Skeletal muscle tissue (tissue), 4 donors: Measurements from ENCODE around the gene CFAP58. TPM values are rescaled to one million over a fixed set of nuclear protein-coding genes. Genes with fewer than 3 reads are reported as not detected.

Source experiments
- H3K27ac ChIP-seq: one replicate; pipeline ENCODE4 v1.7.0; 2013; ENCODE audit warnings: mild to moderate bottlenecking, low read depth, low read length, inconsistent platforms
- H3K27me3 ChIP-seq, 3 donors: one replicate each; pipeline ENCODE4 v1.7.0; 2013; ENCODE audit warnings: low read length in 3 of 3; ENCODE audit not compliant: control insufficient read depth in 3 of 3, insufficient read depth in 3 of 3
- H3K36me3 ChIP-seq, 3 donors: one replicate each; pipeline ENCODE4 v1.7.0; 2013; ENCODE audit warnings: low read length in 3 of 3; ENCODE audit not compliant: control insufficient read depth in 3 of 3, insufficient read depth in 3 of 3
- H3K4me1 ChIP-seq, 3 donors: one replicate each; pipeline ENCODE4 v1.7.0; 2013; ENCODE audit warnings: low read length in 3 of 3, mild to moderate bottlenecking in 3 of 3; ENCODE audit not compliant: control insufficient read depth in 3 of 3, insufficient read depth in 3 of 3
- H3K4me3 ChIP-seq, 3 donors: one replicate each; pipeline ENCODE4 v1.7.0; 2013; ENCODE audit warnings: low read length in 3 of 3
- H3K9ac ChIP-seq, 3 donors: one replicate each; pipeline ENCODE4 v1.7.0; 2013; ENCODE audit warnings: low read length in 3 of 3, mild to moderate bottlenecking in 3 of 3, moderate library complexity in 2 of 3, low read depth in 1 of 3
- H3K9me3 ChIP-seq, 3 donors: one replicate each; pipeline ENCODE4 v1.7.0; 2013; ENCODE audit warnings: low read length in 3 of 3; ENCODE audit not compliant: control insufficient read depth in 3 of 3
- total RNA-seq: library from RNA; depleted of rRNA; stranded (reverse); fragments of >200 nt; gene quantifications from one replicate; pipeline ENCODE4 v1.2.3, GENCODE V29; 2014
- donor health status: Osteomylitis.

CFAP58 gene
- total RNA-seq, 1 donor from 2014 or later = under 0.01 TPM

DNA sequence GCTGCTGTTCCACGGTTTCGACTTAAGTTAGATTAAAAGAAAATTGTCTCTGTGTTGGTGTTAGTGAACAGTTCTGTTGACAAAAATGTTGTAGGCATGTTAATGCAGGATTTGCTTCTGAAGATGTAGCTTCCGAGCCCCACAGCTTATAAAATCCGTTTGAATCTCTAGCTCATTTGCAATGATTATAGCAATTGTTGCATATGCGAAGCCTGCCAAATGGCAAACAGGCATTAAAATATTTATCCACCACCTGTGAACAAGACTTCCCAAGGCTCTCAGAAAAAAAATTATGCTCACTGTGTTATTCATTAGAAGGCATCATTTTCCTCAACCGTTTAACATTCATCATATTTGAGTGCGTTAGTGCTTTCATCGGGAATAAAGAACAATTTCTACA lies 14.3 kb downstream of the CFAP58 start:
- H3K9me3 ChIP-seq = peaks cover 0 to 3% (median 0%) of the 10 kb centered on the region in 3 donors
- no peak overlapping the region for H3K9ac ChIP-seq
- H3K4me1 ChIP-seq = no peaks in the 10 kb centered on the region
- no peak overlapping the region for H3K27ac ChIP-seq
- H3K27me3 ChIP-seq = peaks cover 0 to 3% (median 0%) of the 10 kb centered on the region in 3 donors
- no peak overlapping the region for H3K4me3 ChIP-seq
- peaks cover 4 to 20% (median 6%) of the 10 kb centered on the region in 3 donors for H3K36me3 ChIP-seq

DNA sequence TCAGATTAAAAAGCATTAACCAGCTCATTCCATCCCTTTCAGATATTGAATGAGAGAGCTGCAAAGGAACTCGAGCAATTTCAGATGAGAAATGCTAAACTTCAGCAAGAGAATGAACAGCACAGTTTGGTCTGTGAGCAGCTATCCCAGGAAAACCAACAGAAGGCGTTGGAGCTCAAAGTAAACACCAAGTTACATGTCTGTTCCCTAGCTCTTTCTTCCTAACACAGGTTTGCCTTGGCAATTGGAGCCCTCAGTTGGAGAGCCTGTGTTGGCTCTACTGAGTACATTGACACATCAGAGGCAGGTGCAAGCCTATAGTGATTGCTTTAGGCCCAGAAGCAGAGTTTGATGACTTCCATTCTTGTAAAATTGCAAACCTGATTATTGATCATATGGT lies 14.7 kb downstream of the CFAP58 start:
- Histone ChIP-seq H3K36me3 (peaks cover 4 to 20% (median 6%) of the 10 kb centered on the region in 3 donors), H3K27me3 (peaks cover 0 to 3% (median 0%) of the 10 kb centered on the region in 3 donors), H3K9me3 (peaks cover 0 to 3% (median 0%) of the 10 kb centered on the region in 3 donors), H3K4me1 (no peaks in the 10 kb centered on the region), H3K4me3 (no peak overlapping the region), H3K27ac (no peak overlapping the region), H3K9ac (no peak overlapping the region)

- Histone ChIP-seq H3K4me3 (no peak overlapping the region), H3K9ac (no peak overlapping the region), H3K9me3 (peaks cover 0 to 3% (median 0%) of the 10 kb centered on the region in 3 donors), H3K36me3 (peaks cover 4 to 20% (median 6%) of the 10 kb centered on the region in 3 donors), H3K27ac (no peak overlapping the region), H3K4me1 (no peaks in the 10 kb centered on the region), H3K27me3 (no peaks in the 10 kb centered on the region)
Observed at GRCh38 chr10:104371753-104372152, 18.1 kb downstream of the CFAP58 start.

GRCh38 chr10:104374591-104374990 lies 21.0 kb downstream of the CFAP58 start:
- Histone ChIP-seq H3K27me3 (no peaks in the 10 kb centered on the region), H3K9ac (no peak overlapping the region), H3K4me1 (no peaks in the 10 kb centered on the region), H3K4me3 (no peak overlapping the region), H3K9me3 (peaks cover 0 to 3% (median 0%) of the 10 kb centered on the region in 3 donors), H3K36me3 (peaks cover 4 to 12% (median 4%) of the 10 kb centered on the region in 3 donors), H3K27ac (no peak overlapping the region)

DNA sequence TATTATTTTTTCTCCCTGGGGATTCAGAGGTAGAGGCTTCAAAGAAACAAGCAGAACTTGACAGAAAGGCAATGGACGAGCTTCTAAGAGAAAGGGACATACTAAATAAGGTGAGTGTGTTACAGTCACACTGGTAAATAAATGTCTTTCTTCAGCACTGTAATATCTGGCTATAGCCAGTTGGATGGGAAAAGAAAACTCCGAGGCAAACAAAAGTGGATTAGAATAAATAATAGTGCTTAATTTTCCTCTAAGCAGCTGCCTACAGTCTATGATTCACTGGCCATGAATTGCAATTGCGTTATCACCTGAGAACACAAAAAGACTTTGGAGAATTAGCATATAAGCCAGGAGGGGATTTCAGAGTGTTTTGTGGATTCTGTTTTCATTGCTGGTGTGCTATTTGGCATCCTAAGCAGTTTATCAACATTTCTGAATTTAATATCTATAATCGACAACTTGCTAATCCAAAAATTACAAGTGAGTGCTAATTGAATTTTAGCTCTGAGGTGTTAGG lies 23.2 kb downstream of the CFAP58 start:
- Histone ChIP-seq H3K27me3 (no peaks in the 10 kb centered on the region), H3K9ac (no peak overlapping the region), H3K9me3 (no peaks in the 10 kb centered on the region), H3K27ac (no peak overlapping the region), H3K4me3 (no peak overlapping the region), H3K36me3 (no peaks in the 10 kb centered on the region), H3K4me1 (no peaks in the 10 kb centered on the region)

- H3K36me3 ChIP-seq = peaks cover 0 to 3% (median 0%) of the 10 kb centered on the region in 3 donors
- no peak overlapping the region for H3K9ac ChIP-seq
- H3K4me3 ChIP-seq = no peak overlapping the region
- H3K9me3 ChIP-seq = no peaks in the 10 kb centered on the region
- no peak overlapping the region for H3K27ac ChIP-seq
- no peaks in the 10 kb centered on the region for H3K4me1 ChIP-seq
- no peaks in the 10 kb centered on the region for H3K27me3 ChIP-seq
Observed at GRCh38 chr10:104380336-104380735, 26.7 kb downstream of the CFAP58 start.

GRCh38 chr10:104387130-104387888 lies 33.7 kb downstream of the CFAP58 start:
- Histone ChIP-seq H3K27ac (no peak overlapping the region), H3K9ac (no peak overlapping the region), H3K4me1 (no peaks in the 10 kb centered on the region), H3K9me3 (no peaks in the 10 kb centered on the region), H3K4me3 (no peak overlapping the region), H3K27me3 (no peaks in the 10 kb centered on the region), H3K36me3 (peaks cover 0 to 3% (median 0%) of the 10 kb centered on the region in 3 donors)

DNA sequence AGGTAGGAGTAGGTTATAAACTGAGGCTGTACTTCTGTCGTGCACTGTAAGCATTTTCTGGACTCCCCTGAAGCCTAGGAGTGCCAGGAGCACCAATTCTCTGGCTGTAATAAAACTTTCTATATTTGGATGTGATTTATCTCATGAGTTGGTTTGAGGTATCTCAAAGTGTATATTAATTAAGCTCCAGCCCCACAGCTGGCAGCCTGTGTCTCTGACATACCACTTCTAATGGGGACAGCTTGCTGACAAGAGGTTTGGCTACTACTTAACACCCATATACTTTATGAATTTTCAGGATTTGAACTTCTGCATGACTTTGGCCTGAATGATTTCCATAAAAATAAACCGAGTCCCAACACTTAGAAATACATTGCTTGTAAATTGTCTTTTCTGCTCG lies 35.2 kb downstream of the CFAP58 start:
- Histone ChIP-seq H3K27ac (no peak overlapping the region), H3K9ac (no peak overlapping the region), H3K9me3 (no peaks in the 10 kb centered on the region), H3K4me1 (no peaks in the 10 kb centered on the region), H3K4me3 (no peak overlapping the region), H3K36me3 (peaks cover 0 to 8% (median 0%) of the 10 kb centered on the region in 3 donors), H3K27me3 (no peaks in the 10 kb centered on the region)

GRCh38 chr10:104391150-104391968 lies 37.7 kb downstream of the CFAP58 start:
- no peak overlapping the region for H3K27ac ChIP-seq
- peaks cover 0 to 5% (median 0%) of the 10 kb centered on the region in 3 donors for H3K36me3 ChIP-seq
- H3K4me3 ChIP-seq = no peak overlapping the region
- no peak overlapping the region for H3K9ac ChIP-seq
- no peaks in the 10 kb centered on the region for H3K27me3 ChIP-seq
- H3K9me3 ChIP-seq = no peaks in the 10 kb centered on the region
- H3K4me1 ChIP-seq = no peaks in the 10 kb centered on the region

DNA sequence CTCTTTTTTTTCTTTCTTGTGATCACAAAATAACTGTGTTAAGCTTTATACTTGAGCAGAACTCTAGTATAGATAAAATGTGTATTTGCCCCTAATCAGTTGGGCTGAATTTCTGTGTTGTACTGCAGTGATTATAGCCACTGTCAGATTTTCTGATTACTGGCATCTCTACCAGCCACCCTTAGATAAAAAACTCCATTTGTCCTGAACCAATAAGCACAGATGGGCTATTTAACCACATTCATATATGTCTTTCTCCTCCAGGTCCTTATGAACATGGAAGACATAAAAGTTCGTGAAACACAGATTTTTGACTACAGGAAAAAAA lies 38.3 kb downstream of the CFAP58 start:
- H3K36me3 ChIP-seq = peaks cover 0 to 5% (median 0%) of the 10 kb centered on the region in 3 donors
- H3K9me3 ChIP-seq = no peaks in the 10 kb centered on the region
- no peaks in the 10 kb centered on the region for H3K27me3 ChIP-seq
- no peaks in the 10 kb centered on the region for H3K4me1 ChIP-seq
- no peak overlapping the region for H3K4me3 ChIP-seq
- no peak overlapping the region for H3K9ac ChIP-seq
- H3K27ac ChIP-seq = no peak overlapping the region
